NT2/D1 (cell line): Measurements from ENCODE around the gene PRDX1.

Source experiments
- SUZ12 ChIP-seq: IDR thresholded peaks from 2 replicates; pipeline ENCODE4 v1.6.1; 2011; ENCODE audit not compliant: insufficient read length, insufficient read depth; ENCODE audit errors: extremely low read depth
- ZNF274 ChIP-seq: IDR thresholded peaks from 2 replicates; pipeline ENCODE4 v1.6.1; 2011; ENCODE audit warnings: mild to moderate bottlenecking, low read depth, low read length

GRCh38 chr1:45526135-45526644, 4.5 kb upstream of the PRDX1 start:
- no peak for TF ChIP-seq SUZ12
- TF ChIP-seq ZNF274, result no peak
